Hematopoietic multipotent progenitor cell treated with erythropoietin and hydrocortisone succinate and interleukin-3 and kit ligand, for 17 days (in vitro differentiated cells): ENCODE measurements around the gene KLHDC4.

ENCODE experiments used
- DNase-seq: peaks from one replicate; pipeline ENCODE4 v3.0.0-alpha.2; 2015; ENCODE audit warnings: low spot score

Gene KLHDC4

DNA sequence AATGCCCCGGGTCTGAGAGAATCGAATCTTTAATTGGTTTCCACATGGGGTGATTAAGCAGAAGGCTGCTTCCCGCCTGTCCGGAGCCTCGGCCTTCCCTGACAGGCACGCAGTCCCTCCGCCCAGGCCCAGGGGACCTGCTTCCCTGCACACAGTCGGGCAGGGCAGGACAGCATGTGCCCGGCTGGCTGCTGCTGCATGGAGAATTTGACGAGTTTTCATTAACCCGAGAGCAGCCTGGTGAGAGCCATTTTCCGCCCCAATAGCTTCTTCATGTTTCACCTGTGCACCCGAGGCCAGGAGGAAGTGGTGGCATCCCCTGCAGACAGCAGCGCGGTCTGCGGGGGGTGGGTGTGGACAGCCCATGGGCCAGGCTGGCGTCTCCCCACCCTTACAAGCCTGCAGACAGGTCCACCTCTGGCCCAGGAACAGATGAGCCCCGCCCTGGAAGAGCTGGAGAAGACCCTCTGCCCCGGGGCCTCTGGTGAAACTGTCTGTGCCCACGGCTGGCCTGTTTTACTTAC is 67.0 kb downstream of the KLHDC4 start:
- no peak for DNase-seq

DNA sequence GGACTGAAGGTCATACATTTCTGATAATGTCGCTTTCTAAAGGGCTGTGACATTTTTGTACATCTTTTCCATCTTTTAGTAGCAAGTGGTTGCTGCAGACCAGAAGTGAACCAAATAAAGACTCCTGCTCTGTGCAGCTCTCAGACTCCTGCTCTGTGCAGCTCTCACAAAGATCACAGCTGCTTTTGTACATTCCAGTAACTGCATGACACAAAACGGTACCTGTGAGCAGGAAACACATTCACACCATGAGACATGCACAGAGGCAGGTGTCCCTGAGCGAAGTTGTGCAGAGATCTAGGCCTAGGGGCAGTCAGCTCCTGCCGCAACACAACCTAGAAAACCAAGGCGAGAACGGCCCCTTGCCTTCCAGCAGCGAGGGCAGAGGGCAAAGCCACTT is 67.5 kb downstream of the KLHDC4 start:
- no peak for DNase-seq

DNA sequence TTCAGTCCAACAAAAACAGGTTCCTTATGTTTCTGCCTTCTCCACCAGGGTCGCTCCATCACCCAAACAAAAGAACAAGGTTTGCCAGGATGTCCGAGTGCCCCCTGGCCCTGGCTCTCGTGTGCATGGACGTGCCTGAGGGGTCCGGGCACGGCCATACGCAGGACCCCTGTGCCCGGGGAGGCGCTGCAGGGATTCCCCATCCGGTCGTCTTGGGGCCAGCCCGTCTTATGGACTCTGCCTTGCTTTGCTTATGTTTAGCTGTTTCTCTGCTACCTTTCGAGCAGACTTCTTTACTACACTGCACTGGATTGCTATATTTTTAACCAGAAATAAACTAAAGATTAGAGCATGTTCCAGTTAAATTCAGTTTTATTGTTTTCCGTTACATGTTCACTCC is 68.0 kb downstream of the KLHDC4 start:
- DNase-seq = no peak

DNA sequence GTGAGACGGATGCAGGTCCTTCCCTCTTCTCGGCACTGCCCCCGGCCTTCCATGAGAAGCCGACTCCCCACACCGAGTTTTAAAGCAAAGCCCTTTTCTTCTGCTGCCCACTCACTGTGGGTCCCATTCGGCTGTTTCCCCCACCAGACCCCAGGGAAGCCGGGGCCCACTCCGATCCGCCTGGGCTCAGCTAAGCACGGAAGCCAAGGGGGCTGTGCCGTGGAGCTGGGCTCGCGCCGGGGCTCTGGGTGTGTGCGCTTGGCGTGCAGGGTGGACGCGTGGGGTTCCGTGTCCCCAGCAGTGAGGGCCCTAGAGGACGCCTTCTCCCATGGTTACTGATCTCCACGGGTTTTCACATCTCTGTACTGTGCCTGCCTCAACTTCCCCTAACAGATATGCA is 68.5 kb downstream of the KLHDC4 start:
- no peak for DNase-seq

DNA sequence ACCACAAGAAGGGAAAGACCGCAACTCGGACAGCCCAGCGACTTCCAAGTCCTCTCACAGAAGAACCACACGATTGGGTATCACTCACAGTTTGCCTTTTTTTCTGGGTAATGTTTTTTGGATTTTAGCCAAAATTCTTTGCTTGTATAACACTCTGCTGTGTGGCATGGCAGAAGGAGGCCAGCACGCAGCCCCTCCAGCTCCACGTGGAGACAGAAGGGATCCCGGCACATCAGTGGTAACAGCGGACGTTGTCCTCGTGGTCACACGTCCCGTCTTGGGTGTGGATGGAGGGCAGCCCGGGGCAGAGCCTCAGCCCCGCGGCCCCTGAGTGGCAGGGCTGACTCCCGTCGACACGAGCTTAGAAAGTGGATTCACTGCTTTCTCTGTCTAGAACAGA is 69.1 kb downstream of the KLHDC4 start:
- no peak for DNase-seq

DNA sequence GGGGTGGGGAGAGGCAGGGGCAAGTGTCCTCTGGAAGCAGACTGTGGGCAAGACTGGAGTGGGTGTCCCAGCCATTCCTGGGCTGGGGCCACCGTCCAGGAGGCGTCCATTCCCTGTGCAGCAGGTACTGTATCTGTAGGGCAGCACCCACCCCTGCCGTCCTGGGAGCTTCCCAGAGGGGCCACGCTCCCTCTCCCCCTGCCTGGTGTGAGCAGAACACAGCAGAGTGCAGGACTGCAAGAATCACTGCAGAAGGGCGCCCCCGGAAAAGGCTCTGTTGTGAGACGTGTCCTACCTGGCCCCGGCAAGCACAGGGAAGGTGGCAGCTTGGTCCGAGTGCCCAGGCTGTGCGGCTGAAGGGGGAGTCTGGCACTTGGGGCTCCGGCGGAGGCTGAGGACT is 70.3 kb downstream of the KLHDC4 start:
- no peak for DNase-seq

DNA sequence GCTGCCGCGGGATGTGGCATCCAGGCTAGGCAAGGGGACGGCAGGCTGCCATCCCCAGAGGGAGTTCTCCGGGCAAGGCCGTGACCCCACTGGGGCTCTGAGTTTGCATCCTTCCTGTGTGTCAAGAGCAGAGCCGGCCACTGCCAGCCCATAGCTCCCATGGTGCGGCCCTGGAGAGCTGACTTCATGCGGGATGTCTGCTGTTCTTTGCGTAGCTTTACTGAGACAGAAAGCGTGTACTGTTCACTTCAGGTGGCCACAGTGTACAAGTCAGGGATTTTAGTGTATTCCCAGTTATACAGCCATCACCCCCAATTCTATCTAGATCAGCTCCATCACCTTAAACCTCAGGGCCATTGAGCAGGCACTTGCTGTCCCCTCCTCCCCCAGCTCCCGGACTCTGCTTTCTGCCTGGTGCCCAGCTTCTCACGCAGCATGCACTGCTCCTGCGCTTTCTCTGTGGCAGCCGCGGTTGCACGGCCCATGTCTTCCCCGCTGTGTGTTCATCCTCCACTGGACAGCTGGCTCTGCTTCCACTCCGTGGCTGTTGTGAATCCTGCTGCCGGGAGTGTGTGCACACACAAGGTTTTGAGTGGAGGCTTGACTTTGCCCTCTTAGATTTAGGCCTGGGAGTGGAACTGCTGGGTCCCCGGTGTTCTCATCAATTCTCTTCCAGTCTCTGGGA is 71.2 kb downstream of the KLHDC4 start:
- no peak for DNase-seq

DNA sequence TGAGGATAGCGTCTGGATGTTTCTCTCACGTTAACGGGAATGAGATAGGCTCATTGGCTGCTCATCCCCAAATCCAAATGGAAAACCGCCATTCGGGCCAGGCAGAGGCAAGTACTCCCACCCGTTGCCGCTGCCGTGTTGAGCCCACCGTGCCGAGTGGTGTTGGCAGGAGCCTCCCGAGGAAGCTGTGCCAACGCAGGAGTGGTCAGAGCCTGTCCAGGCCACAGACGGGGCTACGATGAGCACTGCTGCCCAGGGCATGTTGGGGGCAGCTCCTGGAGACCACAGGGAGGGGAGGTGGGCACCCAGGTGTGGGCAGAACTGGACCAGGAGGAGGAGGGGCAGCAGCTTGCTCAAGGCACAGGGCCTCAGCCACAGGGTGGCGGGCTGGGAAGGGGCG is 72.0 kb downstream of the KLHDC4 start:
- DNase-seq = no peak

DNA sequence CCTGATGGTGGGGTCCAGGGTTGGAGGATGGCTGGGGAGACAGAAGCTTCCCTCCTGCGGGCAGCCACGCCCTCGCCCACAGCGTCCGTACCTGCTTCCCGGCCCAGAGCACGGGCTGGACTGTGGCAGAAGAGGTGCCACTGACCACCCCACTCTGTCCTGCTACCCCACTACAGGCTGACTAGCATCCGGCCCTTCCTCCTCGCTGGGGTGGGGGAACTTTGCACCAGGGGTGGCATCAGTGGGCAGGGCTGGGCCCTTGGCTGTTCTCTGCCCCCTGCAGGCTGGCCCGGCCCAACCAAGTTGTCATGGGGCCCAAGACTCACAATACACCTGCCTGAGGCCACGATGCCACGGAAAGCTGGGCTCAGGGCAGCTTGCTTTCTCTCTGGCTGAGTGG is 73.0 kb downstream of the KLHDC4 start:
- DNase-seq = no peak

DNA sequence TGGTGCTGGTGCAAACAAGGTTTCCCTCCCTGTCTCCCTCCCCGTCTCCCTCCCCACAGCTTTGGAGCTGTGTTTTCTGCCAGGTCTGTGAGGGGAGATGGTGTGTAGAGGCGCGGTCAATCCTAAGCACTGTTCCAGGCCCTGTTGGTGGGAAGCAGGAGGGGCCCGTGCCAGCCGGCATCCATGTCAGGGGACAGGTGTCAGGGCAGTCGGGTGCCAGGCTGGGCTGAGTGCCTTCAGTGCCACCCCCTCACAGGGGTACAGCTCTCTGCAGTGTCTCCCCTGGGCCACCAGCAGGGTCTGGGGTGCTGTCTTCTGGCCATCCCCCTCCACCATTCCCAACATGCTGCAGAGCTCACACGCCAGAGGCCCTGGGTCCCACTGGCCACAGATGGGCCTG is 73.6 kb downstream of the KLHDC4 start:
- no peak for DNase-seq

DNA sequence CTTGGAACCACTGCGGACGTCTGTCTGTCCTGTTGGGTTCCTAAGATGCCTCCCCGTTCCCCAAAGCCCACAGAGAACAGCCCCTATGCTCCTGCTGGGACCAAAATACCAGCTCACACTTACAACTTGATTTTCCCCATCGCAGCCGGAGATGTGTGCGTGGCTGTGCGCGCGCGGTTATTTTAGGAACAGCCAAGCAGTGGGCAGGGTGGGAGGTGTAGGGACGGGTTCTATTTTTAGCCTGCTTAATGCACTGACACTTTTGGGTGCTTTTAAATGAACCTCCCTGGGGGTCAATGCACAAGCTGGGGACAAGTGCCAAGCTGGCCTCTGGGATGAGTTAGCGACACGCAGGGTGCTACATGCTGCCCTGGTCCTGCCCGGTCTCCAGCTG is 74.1 kb downstream of the KLHDC4 start:
- no peak for DNase-seq

DNA sequence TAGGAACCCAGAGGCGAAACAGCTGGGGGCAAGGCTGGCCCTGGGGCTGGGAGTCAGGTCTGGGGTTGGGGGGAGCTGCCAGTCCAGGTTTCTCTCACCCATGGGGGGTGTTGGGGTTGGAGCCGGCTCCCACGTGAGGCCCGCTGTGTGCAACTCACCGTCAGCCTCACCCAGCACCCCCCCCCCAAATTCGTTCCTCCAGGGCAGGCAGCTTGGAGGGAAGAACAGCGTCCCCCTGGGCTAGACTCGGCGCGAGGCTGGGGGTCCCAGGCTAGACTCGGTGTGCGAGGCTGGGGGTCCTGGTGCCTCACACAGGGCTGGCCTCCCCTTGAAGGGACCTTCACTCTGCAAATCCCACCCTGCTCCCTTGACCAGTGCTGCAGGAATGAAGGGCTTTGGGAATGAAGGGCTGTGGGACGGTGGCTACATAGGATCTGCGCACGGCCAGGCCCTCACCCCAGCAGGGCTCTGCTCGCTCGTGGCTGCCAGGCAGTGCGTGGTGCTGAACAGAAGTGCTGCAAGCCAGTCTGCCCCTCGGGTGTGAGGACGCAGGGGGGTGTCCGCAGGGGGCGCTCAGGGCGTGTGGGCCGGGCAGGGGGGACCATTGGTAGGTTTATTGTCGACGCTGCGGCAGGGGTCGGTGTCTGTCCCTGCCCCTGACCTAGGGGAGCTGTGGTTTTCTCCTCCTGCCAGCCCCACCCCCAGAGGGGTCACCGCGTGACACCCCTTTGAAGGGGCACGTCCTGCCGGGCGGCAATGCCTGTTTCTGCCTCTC is 74.7 kb downstream of the KLHDC4 start:
- DNase-seq = no peak

DNA sequence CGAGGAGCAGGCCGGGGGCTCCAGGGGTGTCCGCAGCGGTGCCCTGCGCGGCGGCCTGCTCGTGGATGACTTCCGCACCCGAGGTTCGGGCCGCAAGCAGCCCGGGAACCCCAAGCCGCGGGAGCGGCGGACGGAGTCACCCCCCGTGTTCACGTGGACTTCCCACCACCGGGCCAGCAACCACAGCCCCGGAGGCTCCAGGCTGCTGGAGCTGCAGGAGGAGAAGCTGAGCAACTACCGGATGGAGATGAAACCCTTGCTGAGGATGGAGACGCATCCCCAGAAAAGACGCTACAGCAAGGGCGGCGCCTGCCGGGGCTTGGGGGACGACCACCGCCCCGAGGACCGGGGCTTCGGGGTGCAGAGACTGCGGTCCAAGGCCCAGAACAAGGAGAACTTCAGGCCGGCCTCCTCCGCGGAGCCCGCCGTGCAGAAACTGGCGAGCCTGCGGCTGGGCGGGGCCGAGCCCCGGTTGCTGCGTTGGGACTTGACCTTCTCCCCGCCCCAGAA is 75.8 kb downstream of the KLHDC4 start:
- no peak for DNase-seq

DNA sequence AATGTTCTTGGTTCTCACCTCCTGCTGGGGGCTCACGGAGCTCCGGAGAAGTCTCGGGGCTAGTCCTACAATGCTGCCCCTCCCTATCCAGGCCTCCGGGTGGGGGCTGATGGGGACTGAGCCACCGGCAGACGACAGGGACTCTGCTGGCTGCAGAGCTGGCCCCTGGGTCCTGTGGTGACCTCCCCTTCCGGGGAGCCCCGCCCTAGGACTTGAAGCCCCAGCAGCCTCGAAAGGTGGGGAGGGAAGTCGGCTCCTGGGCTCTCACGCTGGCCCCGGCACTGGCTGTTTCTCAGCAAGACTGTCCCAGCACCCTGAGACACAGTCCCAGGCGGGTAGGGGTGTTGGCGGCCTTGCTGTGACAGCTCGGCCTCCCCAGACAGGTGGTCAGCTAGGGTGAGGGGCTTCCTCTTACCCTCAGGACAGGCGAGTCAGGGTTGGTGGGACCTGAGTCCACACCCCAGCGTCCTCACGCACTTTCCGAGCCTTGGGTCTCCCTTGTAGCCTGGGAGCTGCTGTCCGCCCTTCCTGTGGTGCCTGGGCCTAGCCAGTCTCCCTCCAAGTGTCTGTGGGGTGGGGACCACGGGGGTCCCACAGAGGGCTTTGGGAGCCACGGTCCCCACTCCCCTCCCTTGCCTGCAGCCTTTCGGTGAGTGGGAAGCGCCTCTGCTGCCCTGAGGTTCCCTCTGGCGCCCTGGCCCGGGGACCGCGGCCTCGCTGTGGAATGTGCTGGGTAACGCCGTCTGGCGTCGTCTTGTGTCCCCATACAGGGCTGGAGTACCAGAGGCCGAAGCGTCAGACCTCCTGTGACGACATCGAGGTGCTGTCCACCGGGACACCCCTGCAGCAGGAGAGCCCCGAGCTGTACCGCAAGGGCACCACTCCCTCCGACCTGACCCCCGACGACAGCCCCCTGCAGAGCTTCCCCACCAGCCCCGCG is 76.6 kb downstream of the KLHDC4 start:
- DNase-seq = no peak

DNA sequence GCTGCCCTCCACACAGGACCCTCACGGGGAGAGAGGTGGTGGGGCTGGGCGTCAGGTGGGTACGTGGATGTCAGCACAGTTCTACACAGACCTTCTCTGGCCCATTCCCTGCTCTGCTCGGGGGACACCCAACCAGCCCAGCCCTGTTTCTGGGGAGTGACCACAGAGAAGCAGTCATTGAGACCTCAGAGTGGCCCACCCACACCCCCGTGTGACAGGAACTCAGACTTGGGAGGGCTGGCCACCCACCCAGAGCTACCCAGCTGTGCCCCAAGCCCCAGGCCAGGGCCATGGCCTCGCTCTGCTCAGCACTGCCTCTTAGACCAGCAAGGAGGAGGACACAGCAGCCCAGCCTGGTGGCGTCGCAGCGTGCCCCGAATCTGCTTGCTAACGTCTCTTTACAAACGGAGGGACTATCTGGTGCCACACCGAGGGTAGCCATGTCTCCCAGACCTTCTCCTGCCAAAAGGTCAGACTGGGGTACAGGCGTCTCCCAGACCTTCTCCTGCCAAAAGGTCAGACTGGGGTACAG is 77.7 kb downstream of the KLHDC4 start:
- DNase-seq = no peak

DNA sequence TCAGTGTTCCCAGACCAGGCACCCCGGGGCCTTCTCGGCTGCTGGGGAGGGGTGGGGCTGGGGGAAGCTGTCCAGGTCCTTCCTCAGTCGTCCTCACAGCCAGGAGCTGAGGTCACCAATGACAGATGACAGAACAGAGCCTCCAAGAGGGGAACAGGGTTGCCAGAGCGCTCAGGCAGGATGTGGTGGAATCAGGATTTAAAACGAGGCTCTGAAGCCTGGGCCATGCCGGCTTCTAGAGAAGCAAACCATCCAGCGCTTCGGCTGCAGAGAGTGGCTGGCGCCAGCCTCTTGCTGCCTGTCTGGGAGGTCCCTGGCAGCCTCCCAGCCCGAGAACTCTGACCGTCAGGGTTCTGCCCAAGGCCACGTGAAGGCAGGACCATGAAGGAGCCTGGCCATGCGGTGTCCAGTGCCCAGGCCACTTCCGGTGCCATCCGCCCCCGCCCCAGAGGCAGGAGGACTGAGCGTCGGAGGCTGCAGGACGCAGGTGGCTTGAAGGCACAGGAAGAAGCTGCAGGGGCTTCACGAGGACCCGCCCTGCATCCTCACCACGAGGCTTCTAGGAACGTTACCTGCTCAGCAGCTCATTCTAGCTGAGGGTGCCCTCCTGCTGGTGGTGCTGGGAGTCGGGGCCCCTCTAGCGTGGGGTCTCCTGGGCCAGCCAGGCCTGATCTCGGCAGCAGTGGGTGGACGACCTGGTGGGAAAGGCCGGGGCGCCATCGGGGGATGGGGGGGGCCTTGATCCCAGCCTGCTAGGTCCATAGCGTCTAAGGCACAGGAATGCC is 78.5 kb downstream of the KLHDC4 start:
- no peak for DNase-seq

DNA sequence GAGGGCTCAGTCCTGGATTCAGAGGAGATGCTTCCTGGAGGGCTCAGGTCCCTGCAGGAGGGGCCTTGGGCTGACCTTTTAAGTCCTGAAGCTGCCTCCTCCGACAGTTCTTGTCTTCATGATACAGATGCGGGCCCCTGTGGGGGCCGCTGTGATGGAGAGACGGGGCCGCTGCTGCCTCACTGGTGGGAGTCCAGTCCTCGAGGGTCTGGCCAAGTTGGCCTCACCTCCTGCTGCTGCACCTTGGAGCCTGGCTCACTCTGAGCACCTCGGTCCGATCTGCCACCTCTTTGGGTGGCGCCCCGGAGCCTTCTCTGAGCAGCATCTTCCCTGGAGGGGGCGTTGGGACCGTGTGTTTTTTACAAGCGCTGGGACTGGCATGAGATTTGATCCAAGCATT is 79.1 kb downstream of the KLHDC4 start:
- DNase-seq = no peak

DNA sequence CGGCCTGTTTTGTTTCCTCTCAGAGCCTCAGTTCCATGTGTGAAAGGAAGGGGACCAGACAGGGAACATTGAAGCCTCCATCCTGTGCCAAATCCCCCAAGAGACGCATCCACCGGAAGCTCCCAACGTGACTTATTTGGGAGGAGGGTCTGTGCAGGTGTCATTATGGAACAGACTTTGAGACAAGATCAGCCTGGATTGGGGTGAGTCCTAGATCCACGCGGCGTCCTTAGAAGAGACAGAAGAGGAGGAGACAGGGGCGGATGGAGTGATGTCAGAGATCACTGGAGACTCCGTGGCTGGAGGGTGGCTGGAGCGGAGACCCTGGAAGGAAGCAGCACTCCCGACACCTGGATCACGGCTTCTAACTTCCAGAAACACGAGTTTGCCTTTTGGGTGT is 80.0 kb downstream of the KLHDC4 start:
- DNase-seq = no peak

DNA sequence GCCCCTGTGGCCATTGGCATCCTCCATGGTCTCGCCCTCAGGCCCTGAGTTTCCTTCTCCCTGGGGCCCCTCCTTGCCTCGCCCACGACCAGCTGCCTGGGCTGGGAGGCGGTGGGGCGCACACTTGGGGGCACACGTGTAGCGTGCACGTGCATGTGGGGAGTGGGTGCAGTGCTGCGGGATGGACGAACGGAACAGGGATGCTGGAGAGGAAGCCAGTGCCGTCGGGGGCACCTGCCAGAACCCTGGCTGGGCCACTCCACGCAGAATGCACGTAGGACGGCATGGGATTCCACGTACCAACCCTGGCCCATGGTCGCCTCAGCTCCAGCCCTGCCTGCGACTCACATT is 80.4 kb downstream of the KLHDC4 start:
- DNase-seq = no peak

DNA sequence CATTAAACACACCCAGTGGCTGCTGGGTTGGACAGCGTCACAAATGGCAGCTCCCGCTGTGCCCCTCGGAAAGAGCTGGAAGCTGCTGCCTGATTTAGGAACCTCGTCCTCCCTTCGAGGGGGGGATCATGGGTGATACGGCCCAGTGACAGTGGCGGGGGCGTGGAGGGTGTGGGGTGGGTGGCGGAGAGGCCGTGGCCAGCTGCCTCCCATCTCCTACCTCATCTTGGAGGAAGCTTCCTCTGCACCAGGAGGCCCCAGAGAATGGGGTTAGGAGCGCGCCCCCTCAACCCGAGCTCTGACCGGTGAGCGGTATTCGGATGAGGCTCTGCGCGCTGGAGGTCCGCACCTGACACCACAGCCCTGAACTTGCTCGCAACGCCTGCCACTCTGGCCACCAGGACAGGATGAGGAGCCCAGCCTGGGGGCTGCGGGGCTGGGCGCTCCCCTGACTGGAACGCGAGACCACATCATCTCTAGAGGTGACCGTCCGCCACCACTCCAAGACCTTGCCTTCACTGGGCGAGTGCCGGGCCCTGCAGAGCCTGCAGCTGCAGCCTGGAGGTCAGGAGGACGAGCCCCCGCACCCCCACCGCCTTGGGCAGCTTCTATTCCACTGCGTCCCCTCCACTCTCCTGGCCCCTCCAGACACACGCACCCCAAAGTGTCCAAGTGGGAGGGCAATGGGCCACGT is 80.9 kb downstream of the KLHDC4 start:
- no peak for DNase-seq
